ENCODE data around the gene NELL1.

DNA sequence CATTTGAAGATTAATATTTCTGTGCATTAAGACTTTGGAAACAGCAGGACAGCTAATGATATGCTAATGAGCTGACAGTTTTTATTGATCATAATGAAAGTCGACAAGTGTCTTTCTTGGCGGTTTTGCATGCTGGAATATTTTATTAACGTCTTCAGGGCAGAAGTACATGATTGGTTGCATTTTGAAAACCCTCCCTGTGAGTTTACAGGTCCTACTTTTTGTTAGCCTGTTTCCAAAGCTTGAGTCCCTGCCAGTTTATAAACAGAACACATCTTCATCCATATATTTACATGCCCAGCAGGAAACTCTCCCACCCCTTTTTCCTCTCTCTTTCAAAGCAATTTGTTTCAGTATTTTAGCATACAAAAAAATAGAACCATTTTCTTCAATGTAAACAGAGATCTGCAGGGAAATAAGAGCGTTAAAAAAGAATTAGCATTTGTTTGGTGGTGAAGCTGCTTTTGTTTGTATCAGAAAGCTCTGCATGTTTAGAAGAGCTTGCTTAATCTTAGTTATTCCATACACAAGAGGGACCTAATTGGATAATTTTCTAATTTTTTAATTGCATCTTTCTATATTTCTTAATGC lies 243.6 kb downstream of the NELL1 start:
- TF ChIP-seq CTCF (IDR thresholded peaks at IDR 0.05 in 4 of 5, conservative IDR thresholded peaks at IDR 0.05 in 1 of 5) (no peak), POLR2A (IDR thresholded peaks at IDR 0.05) (no peak)
